ENCODE data around the gene CPT1C. TPM values are rescaled to one million over a fixed set of nuclear protein-coding genes. Genes with fewer than 3 reads are reported as not detected.

CPT1C gene
- total RNA-seq (24.7 and 45.7 TPM in 2 replicates), polyA plus RNA-seq (80.8 and 88.3 TPM in 2 replicates), polyA minus RNA-seq (40.1 and 47.8 TPM in 2 replicates), Bru-seq, nascent RNA (percentile 43 among the genes with signal in this experiment), BruChase-seq, experiment 1, labeled RNA remaining after a 6-hour chase (percentile 45 among the genes with signal in this experiment), BruChase-seq, experiment 2, labeled RNA remaining after a 2-hour chase (percentile 43 among the genes with signal in this experiment)
- 27.2 and 35.7 TPM in 2 replicates for polyA plus RNA-seq (2011; cell fraction: cytosol; rRNA removed)
- polyA plus RNA-seq (2011; cell fraction: nucleus; rRNA removed) = 286 and 359 TPM in 2 replicates
- 28.2 and 30.0 TPM in 2 replicates for polyA plus RNA-seq (2012)
- polyA minus RNA-seq (2011; cell fraction: cytosol; rRNA and poly(A)+ RNA removed) = not detected
- 42.0 and 59.1 TPM in 2 replicates for polyA minus RNA-seq (2011; cell fraction: nucleus; rRNA and poly(A)+ RNA removed)
- long read RNA-seq, transcript CPT1C-217 (20 exons, 2,767 nt) = major isoform, 5 of 41 reads
- long read RNA-seq, partial matches to known transcripts = 14 of 41 reads
- long read RNA-seq, other reads (novel, unspliced or antisense) = 18 of 41 reads

GRCh38 chr19:49690656-49691242 lies at the start of gene CPT1C:
Gene CPT1C, plus strand, starts transcription at chr19:49691116. Its CDS starts 1,137 bp downstream, at chr19:49692253.
- Histone ChIP-seq H3K36me3 (ENCODE audit: control insufficient read depth in 2 of 2, extremely low read depth in 1 of 2, insufficient read depth in 2 of 2, low read length in 2 of 2) (peaks cover 0 to 12% of the 10 kb centered on the region in 2 experiments), H2AFZ (ENCODE audit: low read depth, low read length) (peak within 1 kb of the TSS; percentile 87), H3K4me1 (ENCODE audit: control insufficient read depth, extremely low read depth, insufficient read depth, low read length) (peaks cover 40% of the 10 kb centered on the region), H3K27ac (ENCODE audit: insufficient read depth, low read depth, low read length) (no peak within 1 kb of the TSS), H3K4me2 (ENCODE audit: insufficient read depth, low read length) (peak within 1 kb of the TSS; percentile 87), H3K9ac (replicated peaks; ENCODE audit: extremely low read depth, insufficient read depth, low read length) (peak within 1 kb of the TSS; percentile 7), H4K20me1 (replicated peaks; ENCODE audit: control insufficient read depth, extremely low read depth, insufficient read depth, low read length) (no peaks in the 10 kb centered on the region), H3K9me1 (replicated peaks; ENCODE audit: control insufficient read depth, extremely low read depth, insufficient read depth, low read length) (no peaks in the 10 kb centered on the region), H3K4me3 (replicated peaks in 1 of 3; ENCODE audit: insufficient read depth in 1 of 3, low read depth in 1 of 3, low read length in 3 of 3) (peak within 1 kb of the TSS; percentile 17 to 74 (median 59)), H3K27me3 (ENCODE audit: control insufficient read depth in 2 of 2, insufficient read depth in 2 of 2, low read length in 2 of 2) (no peaks in the 10 kb centered on the region), H3K9me3 (replicated peaks; ENCODE audit: control insufficient read depth, insufficient read depth, low read length) (no peaks in the 10 kb centered on the region), H3K79me2 (ENCODE audit: control insufficient read depth, insufficient read depth, low read length) (no peaks in the 10 kb centered on the region)
- BruUV-seq (replicated peaks) = TSS peak; percentile 52
- peak; percentile 95 for FAIRE-seq
- ChIA-PET CTCF (interaction anchor here (0.9 to 2.9 kb wide), 3 partner anchors 10 to 110 kb away, joined by 3 to 9 read pairs (median 3); partner anchors contain the start of gene NOSIP), POLR2A (interaction anchor here (0.6 to 1.2 kb wide), 2 partner anchors 27 to 70 kb away, joined by 4 to 5 read pairs; no protein-coding TSS in a partner anchor)
- DNase-seq (ENCODE audit: low read depth, low spot score) = peak; percentile 83
- TF ChIP-seq POLR2A (IDR thresholded peaks at IDR 0.05; ENCODE audit: low read depth, low read length) (peak; percentile 79), POLR2AphosphoS5 (IDR thresholded peaks at IDR 0.05; ENCODE audit: insufficient read depth, low read depth, low read length) (peak; percentile 62), JUN (IDR thresholded peaks at IDR 0.05; ENCODE audit: borderline replicate concordance, insufficient read depth, insufficient read length, low read depth) (no peak)
- dilution Hi-C loops (cut with MboI; ENCODE audit: extremely low pct_ligation_motif_present, low sequenced_read_pairs) = no loop called here
- intact Hi-C loops (cut with micrococcal nuclease) = loop anchor here (1.0 to 2.0 kb wide), 2 partner anchors 26 to 76 kb away; no protein-coding TSS in a partner anchor
